HG02870 (cell line): Measurements from ENCODE around the gene ACKR4.
"Not testable (repeated sequence)": the region's sequence is repeated elsewhere in the genome, so short reads cannot be mapped to it uniquely, and the experiment has no call there.

Experiments
- ATAC-seq: cut with Tn5 transposase; IDR thresholded peaks from one replicate; pipeline ENCODE4 v1.9.1; 2021; ENCODE audit warnings: mild to moderate bottlenecking, moderate library complexity; ENCODE audit not compliant: unreplicated experiment

The ACKR4 gene

DNA sequence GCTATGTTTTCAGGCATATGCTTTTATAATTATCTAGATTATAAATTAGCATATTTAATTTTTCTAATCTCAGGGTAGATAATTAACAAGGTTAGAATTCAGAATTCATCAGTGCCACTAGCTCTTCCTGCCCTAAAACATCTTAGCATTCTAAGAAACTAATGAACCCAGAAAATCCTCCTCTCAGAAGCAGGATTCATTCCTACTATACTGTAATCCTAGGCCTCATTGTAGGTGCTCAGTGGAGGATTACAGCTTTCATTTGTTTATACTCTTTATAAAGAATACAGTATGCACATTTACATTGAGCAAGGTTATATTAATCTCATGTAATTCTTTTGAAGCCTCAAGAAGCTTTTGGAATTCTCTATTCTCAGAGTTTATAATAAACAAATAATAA, 41.6 kb downstream of the ACKR4 start:
- ATAC-seq, result no peak

DNA sequence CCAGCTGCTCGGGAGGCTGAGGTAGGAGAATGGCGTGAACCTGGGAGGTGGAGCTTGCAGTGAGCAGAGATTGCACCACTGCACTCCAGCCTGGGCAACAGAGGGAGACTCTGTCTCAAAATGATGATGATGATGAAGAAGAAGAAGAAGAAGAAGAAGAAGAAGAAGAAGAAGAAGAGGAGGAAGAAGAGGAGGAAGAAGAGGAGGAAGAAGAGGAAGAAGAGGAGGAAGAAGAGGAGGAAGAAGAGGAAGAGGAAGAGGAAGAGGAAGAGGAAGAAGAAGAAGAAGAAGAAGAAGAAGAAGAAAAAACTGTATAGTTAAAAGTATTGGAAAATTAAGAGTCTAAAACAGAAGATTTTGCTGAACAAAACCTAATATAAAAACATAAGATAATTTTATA, 44.4 kb downstream of the ACKR4 start:
- ATAC-seq, result not testable (repeated sequence)

DNA sequence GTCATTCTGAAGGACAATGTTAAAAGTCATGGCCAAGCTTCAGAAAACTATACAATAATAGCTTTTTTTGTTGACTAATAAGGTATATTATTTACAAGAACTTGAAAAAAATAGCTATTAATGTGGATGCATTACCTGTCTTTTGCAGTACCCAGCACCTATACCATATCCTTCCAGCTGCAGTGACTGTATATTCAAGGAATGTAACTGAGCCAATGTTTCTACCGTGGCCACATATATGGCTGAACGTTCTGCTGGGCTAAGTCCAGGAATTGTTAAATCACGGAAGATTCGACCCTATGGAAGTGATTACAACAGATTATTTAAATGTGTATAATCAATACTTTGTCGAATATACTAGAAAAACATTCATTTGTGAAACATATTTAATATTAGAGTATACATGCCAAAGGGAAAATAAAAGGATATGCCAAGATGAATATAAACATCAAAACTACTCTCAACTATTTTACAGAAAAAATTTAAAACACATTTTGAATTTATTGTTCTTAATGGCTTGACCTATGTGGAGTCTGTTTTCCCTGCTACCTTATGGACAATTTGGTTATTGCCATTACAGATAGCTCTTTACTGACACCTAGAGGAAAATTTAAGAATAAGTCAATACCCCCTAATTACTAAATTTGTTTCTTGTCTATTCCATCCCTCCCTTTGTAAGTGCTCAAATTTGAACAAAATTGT, 44.9 kb downstream of the ACKR4 start:
- no peak for ATAC-seq

DNA sequence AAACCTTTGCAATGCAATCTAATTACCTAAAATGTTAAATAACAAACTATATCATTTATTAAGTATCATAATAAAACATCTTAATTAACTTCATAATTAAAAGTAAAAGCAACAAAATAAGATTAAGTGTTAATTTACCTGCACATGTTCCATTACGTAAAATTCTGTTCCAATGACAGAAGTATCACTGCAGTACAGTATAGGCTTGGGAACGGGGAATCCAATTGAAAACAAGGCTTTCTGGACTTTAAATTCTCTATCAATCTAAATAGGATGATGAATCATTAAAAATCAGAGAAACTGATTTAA, 45.4 kb downstream of the ACKR4 start:
- ATAC-seq, result no peak

DNA sequence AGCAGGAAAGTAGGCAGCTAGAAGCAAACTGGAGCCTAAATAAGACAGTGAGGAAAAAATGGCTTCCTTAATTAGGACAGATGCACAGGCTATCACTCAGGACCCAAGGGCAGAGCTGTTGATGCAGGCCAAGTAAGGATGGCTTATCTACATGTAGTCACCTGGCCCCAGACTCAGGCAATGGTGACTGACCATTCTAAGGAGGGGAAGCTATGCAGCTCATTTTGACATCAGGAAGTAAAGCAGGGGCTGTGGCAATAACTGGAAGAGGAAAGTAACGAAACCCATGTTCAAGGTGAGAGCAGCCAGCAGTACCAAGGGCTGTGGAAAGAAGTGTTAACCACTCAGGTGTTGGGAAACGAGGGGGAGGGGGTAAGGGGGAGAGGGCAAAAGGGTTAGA, 46.3 kb downstream of the ACKR4 start:
- no peak for ATAC-seq

DNA sequence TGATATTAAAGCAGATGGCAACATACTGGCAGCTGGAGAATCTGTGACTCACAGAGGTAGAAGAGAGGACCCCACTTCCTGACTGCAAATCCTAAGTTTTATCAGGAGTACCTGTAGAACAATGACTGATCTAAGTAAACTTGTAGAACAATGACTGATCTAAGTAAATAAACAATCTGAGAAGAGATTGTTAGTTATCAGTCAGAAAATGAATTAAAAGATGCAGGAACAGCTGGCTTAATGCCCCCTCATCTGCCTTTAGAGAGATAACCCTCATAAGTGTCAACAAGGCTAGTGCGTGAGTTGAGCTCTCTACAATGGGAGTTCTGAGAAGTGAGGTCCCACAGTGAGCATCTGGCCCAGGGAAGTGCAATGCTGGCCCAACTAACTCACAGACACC, 48.0 kb downstream of the ACKR4 start:
- ATAC-seq, result no peak

DNA sequence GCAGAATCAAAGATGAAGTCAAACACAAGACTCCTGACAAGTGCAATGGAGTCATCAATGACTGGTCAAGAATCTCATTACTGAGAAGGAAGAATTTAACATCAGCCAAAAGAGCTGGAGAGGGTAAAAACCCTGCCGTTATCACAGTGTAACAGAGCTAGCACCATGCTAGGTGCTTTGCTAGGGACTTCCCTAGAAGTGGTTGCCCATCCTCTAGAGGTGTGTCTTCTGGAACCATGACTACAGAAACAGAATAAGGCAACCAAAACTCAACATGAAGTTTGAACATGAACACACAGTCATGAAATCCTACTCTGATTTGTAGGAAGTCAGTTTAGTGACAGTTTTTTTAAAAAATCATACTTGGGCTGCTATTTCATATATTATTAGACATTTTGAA, 53.1 kb downstream of the ACKR4 start:
- peak; percentile 76 for ATAC-seq
